Prostate gland (tissue), 2 donors: ENCODE results near the gene ZNF91.

Source experiments
- POLR2A ChIP-seq: fragments of 450-650 bp; IDR thresholded peaks from one replicate; pipeline ENCODE4 v1.6.1; 2016; ENCODE audit warnings: antibody characterized with exemption, mild to moderate bottlenecking
- POLR2AphosphoS5 ChIP-seq: sonication (generic); formaldehyde crosslinking; IDR thresholded peaks from one replicate; pipeline ENCODE4 v1.6.1; 2017; ENCODE audit warnings: antibody characterized with exemption
- TF ChIP-seq, protein P1 (sequence below), 4 experiments: fragments of 200-600 bp in 2 of 4; fragments of 450-650 bp in 2 of 4; sonication (generic) in 2 of 4; IDR thresholded peaks; 1 replicate in 3 of 4; 2 replicates in 1 of 4; pipeline ENCODE4 v1.5.1; 2016 to 2019; ENCODE audit warnings: antibody characterized with exemption in 4 of 4, mild to moderate bottlenecking in 2 of 4, moderate library complexity in 2 of 4

DNA sequence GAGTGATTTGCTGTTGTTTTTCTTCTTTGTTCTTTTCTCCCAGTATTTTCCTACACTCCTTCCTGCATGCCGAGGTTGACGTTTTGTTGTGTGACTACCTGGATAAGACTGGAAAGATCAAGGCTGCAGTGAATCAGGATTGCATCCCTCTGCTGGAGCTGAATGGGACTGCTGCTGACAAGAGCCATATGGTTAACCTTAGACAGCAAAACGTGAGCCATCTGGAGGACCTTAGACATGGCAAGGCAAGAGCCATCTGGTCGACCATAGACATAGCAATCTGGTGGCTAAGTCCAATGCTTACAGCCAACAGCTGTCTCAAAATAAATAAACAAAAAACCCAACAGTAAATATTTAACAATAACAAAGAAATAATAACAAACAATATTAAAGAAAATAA, 42.6 kb upstream of the ZNF91 start:
- TF ChIP-seq, protein P1, sequence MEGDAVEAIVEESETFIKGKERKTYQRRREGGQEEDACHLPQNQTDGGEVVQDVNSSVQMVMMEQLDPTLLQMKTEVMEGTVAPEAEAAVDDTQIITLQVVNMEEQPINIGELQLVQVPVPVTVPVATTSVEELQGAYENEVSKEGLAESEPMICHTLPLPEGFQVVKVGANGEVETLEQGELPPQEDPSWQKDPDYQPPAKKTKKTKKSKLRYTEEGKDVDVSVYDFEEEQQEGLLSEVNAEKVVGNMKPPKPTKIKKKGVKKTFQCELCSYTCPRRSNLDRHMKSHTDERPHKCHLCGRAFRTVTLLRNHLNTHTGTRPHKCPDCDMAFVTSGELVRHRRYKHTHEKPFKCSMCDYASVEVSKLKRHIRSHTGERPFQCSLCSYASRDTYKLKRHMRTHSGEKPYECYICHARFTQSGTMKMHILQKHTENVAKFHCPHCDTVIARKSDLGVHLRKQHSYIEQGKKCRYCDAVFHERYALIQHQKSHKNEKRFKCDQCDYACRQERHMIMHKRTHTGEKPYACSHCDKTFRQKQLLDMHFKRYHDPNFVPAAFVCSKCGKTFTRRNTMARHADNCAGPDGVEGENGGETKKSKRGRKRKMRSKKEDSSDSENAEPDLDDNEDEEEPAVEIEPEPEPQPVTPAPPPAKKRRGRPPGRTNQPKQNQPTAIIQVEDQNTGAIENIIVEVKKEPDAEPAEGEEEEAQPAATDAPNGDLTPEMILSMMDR (IDR thresholded peaks at IDR 0.05), result no peak
- TF ChIP-seq POLR2A (no peak), POLR2AphosphoS5 (no peak)
